Astrocyte (in vitro differentiated cells and primary cell): ENCODE data around the gene SLC22A5.

Source experiments
- CTCF ChIP-seq: IDR thresholded peaks from 2 replicates; pipeline ENCODE4 v1.5.1; 2011; ENCODE audit warnings: low read depth, mild to moderate bottlenecking, inconsistent platforms, low read length, moderate library complexity; ENCODE audit not compliant: insufficient read depth
- EZH2 ChIP-seq: IDR thresholded peaks from 2 replicates; pipeline ENCODE4 v1.6.1; 2012; ENCODE audit warnings: mild to moderate bottlenecking, low read length, inconsistent platforms; ENCODE audit not compliant: insufficient read depth

GRCh38 chr5:132365213-132365612 is 4.3 kb upstream of the SLC22A5 start:
- TF ChIP-seq CTCF = no peak
- TF ChIP-seq EZH2 = no peak
